Ovary (tissue), 3 donors: ENCODE data around the gene OSBPL8.

Experiments
- CTCF ChIP-seq, 3 donors: fragments of 450-650 bp in 2 of 3; fragments of 200-600 bp in 1 of 3; IDR thresholded peaks; one replicate each; pipeline versions ENCODE4 v1.5.1 to v1.8.0; 2016 to 2022; ENCODE audit warnings: antibody characterized with exemption in 3 of 3, mild to moderate bottlenecking in 1 of 3
- EP300 ChIP-seq: sonication (generic); formaldehyde crosslinking; IDR thresholded peaks from one replicate; pipeline ENCODE4 v1.6.1; 2017; ENCODE audit warnings: antibody characterized with exemption
- donor health status: DM: no; HTN: no; CAD: no.

DNA sequence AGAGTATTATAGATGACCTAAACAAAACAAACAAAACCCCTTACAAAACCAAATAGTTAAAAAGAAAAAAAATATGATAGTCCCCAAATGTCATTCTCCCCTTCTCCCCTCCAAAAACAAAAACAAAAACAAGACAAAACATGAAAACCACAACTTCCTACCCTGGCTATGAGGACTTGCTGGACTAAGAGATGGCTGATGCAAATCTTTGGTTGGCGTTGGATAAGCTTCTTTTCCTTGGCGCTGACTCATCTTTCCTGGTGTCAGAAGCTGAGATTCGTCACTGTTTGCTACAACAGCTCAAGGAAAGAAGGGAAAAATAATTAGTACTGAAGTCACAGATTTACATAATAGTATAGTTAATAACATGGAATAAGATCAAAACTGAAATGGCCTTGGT lies 108.9 kb downstream of the OSBPL8 start:
- TF ChIP-seq CTCF (IDR thresholded peaks at IDR 0.05): no peak
- no peak for TF ChIP-seq EP300
